Neural cell (in vitro differentiated cells): ENCODE data around the gene PFDN2. TPM values are rescaled to one million over a fixed set of nuclear protein-coding genes. Genes with fewer than 3 reads are reported as not detected.

Experiments
- H2AFZ ChIP-seq: fragments of 200-600, 300-800 bp; sonication (generic), shearing (Covaris generic); 2 replicates; pipeline ENCODE4 v1.6.0; 2014; ENCODE audit warnings: low read depth, mild to moderate bottlenecking, antibody characterized with exemption, low read length, moderate library complexity
- H3F3A ChIP-seq: fragments of 200-600 bp; shearing (Covaris generic); 2 replicates; pipeline ENCODE4 v1.6.1; 2016; ENCODE audit warnings: mild to moderate bottlenecking, moderate library complexity, mixed read lengths, antibody characterized with exemption, low read length; ENCODE audit not compliant: insufficient read depth, poor library complexity, severe bottlenecking
- H3K27ac ChIP-seq: fragments of 200-600, 300-800 bp; sonication (generic), shearing (Covaris generic); 2 replicates; pipeline ENCODE4 v1.5.1; 2014; ENCODE audit warnings: mild to moderate bottlenecking, low read length, moderate library complexity
- H3K27me3 ChIP-seq: fragments of 300-800, 200-600 bp; sonication (generic), shearing (Covaris generic); 2 replicates; pipeline ENCODE4 v1.6.0; 2014; ENCODE audit warnings: mild to moderate bottlenecking, low read depth, low read length, moderate library complexity; ENCODE audit not compliant: insufficient read depth
- H3K36me3 ChIP-seq: fragments of 300-800, 200-600 bp; sonication (generic), shearing (Covaris generic); 2 replicates; pipeline ENCODE4 v1.5.1; 2014; ENCODE audit warnings: mild to moderate bottlenecking, antibody characterized with exemption, low read length, moderate library complexity; ENCODE audit not compliant: insufficient read depth
- H3K4me2 ChIP-seq: fragments of 300-800, 200-600 bp; sonication (generic), shearing (Covaris generic); 2 replicates; pipeline ENCODE4 v1.6.0; 2014; ENCODE audit warnings: mild to moderate bottlenecking, low read length
- H3K4me3 ChIP-seq: fragments of 300-800, 200-600 bp; sonication (generic), shearing (Covaris generic); 2 replicates; pipeline ENCODE4 v1.5.1; 2014; ENCODE audit warnings: mild to moderate bottlenecking, low read length, moderate library complexity
- H3K79me2 ChIP-seq: fragments of 200-600 bp; shearing (Covaris generic); replicated peaks from 2 replicates; pipeline ENCODE4 v1.6.0; 2014; ENCODE audit warnings: mild to moderate bottlenecking, low read length, moderate library complexity; ENCODE audit not compliant: insufficient read depth
- H3K9ac ChIP-seq: fragments of 300-800, 200-600 bp; sonication (generic), shearing (Covaris generic); 2 replicates; pipeline ENCODE4 v1.6.1; 2016; ENCODE audit warnings: mild to moderate bottlenecking, low read length, mixed read lengths
- H3K9me2 ChIP-seq: fragments of 200-600 bp; shearing (Covaris generic); 2 replicates; pipeline ENCODE4 v1.6.1; 2016; ENCODE audit warnings: mild to moderate bottlenecking, low read length, mixed read lengths; ENCODE audit not compliant: insufficient read depth
- H3K9me3 ChIP-seq: fragments of 200-600, 300-800 bp; sonication (generic), shearing (Covaris generic); 2 replicates; pipeline ENCODE4 v1.6.1; 2016; ENCODE audit warnings: mild to moderate bottlenecking, mixed run types, low read length, moderate library complexity, mixed read lengths
- H4K20me1 ChIP-seq: fragments of 200-600 bp; shearing (Covaris generic); 2 replicates; pipeline ENCODE4 v1.6.1; 2016; ENCODE audit warnings: mild to moderate bottlenecking, mixed run types; ENCODE audit not compliant: insufficient read depth
- CTCF ChIP-seq: fragments of 450-650 bp; IDR thresholded peaks from 2 replicates; pipeline ENCODE4 v1.5.1; 2014; ENCODE audit warnings: antibody characterized with exemption, mild to moderate bottlenecking, moderate library complexity; ENCODE audit not compliant: poor library complexity, severe bottlenecking
- EP300 ChIP-seq: fragments of 450-650 bp; conservative IDR thresholded peaks from 2 replicates; pipeline ENCODE4 v1.6.1; 2014; ENCODE audit warnings: antibody characterized with exemption, mild to moderate bottlenecking, moderate library complexity; ENCODE audit not compliant: poor library complexity, severe bottlenecking
- EZH2 ChIP-seq: fragments of 200-600, 300-800 bp; shearing (Covaris generic), sonication (generic); IDR thresholded peaks from 2 replicates; pipeline ENCODE4 v1.6.1; 2014; ENCODE audit warnings: antibody characterized with exemption, low read length, borderline replicate concordance, mild to moderate bottlenecking; ENCODE audit not compliant: insufficient read depth, poor library complexity, severe bottlenecking
- MXI1 ChIP-seq: fragments of 450-650 bp; conservative IDR thresholded peaks from 2 replicates; pipeline ENCODE4 v1.6.1; 2014; ENCODE audit warnings: antibody characterized with exemption, mild to moderate bottlenecking; ENCODE audit not compliant: poor library complexity, severe bottlenecking
- POLR2AphosphoS5 ChIP-seq: IDR thresholded peaks from 2 replicates; pipeline ENCODE4 v1.6.1; 2012
- RAD21 ChIP-seq: fragments of 450-650 bp; conservative IDR thresholded peaks from 2 replicates; pipeline ENCODE4 v1.6.1; 2014; ENCODE audit warnings: antibody characterized with exemption, mild to moderate bottlenecking, moderate library complexity
- SMC3 ChIP-seq: fragments of 450-650 bp; conservative IDR thresholded peaks from 2 replicates; pipeline ENCODE4 v1.6.1; 2014; ENCODE audit warnings: antibody characterized with exemption, mild to moderate bottlenecking, moderate library complexity; ENCODE audit not compliant: poor library complexity
- TAF1 ChIP-seq: IDR thresholded peaks from 2 replicates; pipeline ENCODE4 v1.6.1; 2012; ENCODE audit warnings: low read depth
- polyA plus RNA-seq: library from polyadenylated mRNA; depleted of rRNA; stranded (reverse); fragments of >200 nt; gene quantifications from 2 replicates; pipeline ENCODE4 v1.2.3, GENCODE V29; 2014
- TF ChIP-seq, protein P1 (sequence below): IDR thresholded peaks from 2 replicates; pipeline ENCODE4 v1.6.1; 2012; ENCODE audit warnings: borderline replicate concordance

PFDN2 gene
- polyA plus RNA-seq, 1 donor from 2014 or later: 193 TPM

- Histone ChIP-seq H3F3A (no peaks in the 10 kb centered on the region), H3K4me2 (no peak overlapping the region), H3K79me2 (peaks cover 34% of the 10 kb centered on the region), H3K9ac (no peak overlapping the region), H4K20me1 (no peaks in the 10 kb centered on the region), H3K9me2 (no peaks in the 10 kb centered on the region), H3K27ac (no peak overlapping the region), H3K27me3 (no peaks in the 10 kb centered on the region), H3K36me3 (no peaks in the 10 kb centered on the region), H2AFZ (no peak overlapping the region), H3K9me3 (no peaks in the 10 kb centered on the region), H3K4me3 (no peak overlapping the region)
- no peak for TF ChIP-seq RAD21
- no peak for TF ChIP-seq SMC3
- no peak for TF ChIP-seq POLR2AphosphoS5
- TF ChIP-seq EZH2: no peak
- no peak for TF ChIP-seq EP300
- no peak for TF ChIP-seq TAF1
Measured at GRCh38 chr1:161128591-161129420, 11.0 kb upstream of the PFDN2 start.

- H2AFZ ChIP-seq: no peak overlapping the region
- H4K20me1 ChIP-seq: no peaks in the 10 kb centered on the region
- no peaks in the 10 kb centered on the region for H3K36me3 ChIP-seq
- H3K79me2 ChIP-seq: peaks cover 34% of the 10 kb centered on the region
- no peak overlapping the region for H3K4me3 ChIP-seq
- H3K27me3 ChIP-seq: no peaks in the 10 kb centered on the region
- no peaks in the 10 kb centered on the region for H3F3A ChIP-seq
- H3K9me3 ChIP-seq: no peaks in the 10 kb centered on the region
- no peak overlapping the region for H3K4me2 ChIP-seq
- H3K9ac ChIP-seq: no peak overlapping the region
- TF ChIP-seq TAF1: no peak
- TF ChIP-seq EP300: no peak
- TF ChIP-seq, protein P1, sequence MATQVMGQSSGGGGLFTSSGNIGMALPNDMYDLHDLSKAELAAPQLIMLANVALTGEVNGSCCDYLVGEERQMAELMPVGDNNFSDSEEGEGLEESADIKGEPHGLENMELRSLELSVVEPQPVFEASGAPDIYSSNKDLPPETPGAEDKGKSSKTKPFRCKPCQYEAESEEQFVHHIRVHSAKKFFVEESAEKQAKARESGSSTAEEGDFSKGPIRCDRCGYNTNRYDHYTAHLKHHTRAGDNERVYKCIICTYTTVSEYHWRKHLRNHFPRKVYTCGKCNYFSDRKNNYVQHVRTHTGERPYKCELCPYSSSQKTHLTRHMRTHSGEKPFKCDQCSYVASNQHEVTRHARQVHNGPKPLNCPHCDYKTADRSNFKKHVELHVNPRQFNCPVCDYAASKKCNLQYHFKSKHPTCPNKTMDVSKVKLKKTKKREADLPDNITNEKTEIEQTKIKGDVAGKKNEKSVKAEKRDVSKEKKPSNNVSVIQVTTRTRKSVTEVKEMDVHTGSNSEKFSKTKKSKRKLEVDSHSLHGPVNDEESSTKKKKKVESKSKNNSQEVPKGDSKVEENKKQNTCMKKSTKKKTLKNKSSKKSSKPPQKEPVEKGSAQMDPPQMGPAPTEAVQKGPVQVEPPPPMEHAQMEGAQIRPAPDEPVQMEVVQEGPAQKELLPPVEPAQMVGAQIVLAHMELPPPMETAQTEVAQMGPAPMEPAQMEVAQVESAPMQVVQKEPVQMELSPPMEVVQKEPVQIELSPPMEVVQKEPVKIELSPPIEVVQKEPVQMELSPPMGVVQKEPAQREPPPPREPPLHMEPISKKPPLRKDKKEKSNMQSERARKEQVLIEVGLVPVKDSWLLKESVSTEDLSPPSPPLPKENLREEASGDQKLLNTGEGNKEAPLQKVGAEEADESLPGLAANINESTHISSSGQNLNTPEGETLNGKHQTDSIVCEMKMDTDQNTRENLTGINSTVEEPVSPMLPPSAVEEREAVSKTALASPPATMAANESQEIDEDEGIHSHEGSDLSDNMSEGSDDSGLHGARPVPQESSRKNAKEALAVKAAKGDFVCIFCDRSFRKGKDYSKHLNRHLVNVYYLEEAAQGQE: no peak
- no peak for TF ChIP-seq MXI1
- TF ChIP-seq RAD21: no peak
- no peak for TF ChIP-seq EZH2
- no peak for TF ChIP-seq CTCF
- TF ChIP-seq SMC3: no peak
- no peak for TF ChIP-seq POLR2AphosphoS5
- no peak overlapping the region for H3K27ac ChIP-seq
- no peaks in the 10 kb centered on the region for H3K9me2 ChIP-seq
Measured at GRCh38 chr1:161127649-161128048, 9.8 kb upstream of the PFDN2 start.
